Caco-2 (cell line): ENCODE measurements around the gene TMCC1. TPM values are rescaled to one million over a fixed set of nuclear protein-coding genes. Genes with fewer than 3 reads are reported as not detected.

Source experiments
- BruUV-seq: library from RNA; stranded (reverse); fragments of 400-500 nt; replicated peaks from 2 replicates; lab custom pipeline; 2021; lab: Mats Ljungman, UMichigan
- CTCF ChIA-PET: fragments of 300-600 bp; sonication (Branson Sonifier 250); formaldehyde crosslinking; loops from one replicate; lab custom pipeline; 2022; ENCODE audit warnings: antibody characterized with exemption; lab: Charles Lee
- POLR2A ChIA-PET: fragments of 300-600 bp; sonication (Branson Sonifier 250); formaldehyde crosslinking; loops from one replicate; lab custom pipeline; 2022; ENCODE audit warnings: antibody characterized with exemption; lab: Charles Lee
- DNase-seq, 2 experiments: peaks; one replicate each; pipeline versions ENCODE4 v3.0.0 to v3.0.0-alpha.2; 2020 to 2022
- H3K27me3 ChIP-seq: replicated peaks from 2 replicates; pipeline ENCODE4 v1.6.0; 2011; ENCODE audit warnings: low read length; ENCODE audit not compliant: control insufficient read depth, insufficient read depth
- H3K36me3 ChIP-seq: 2 replicates; pipeline ENCODE4 v1.5.1; 2011; ENCODE audit warnings: low read length; ENCODE audit not compliant: control insufficient read depth, insufficient read depth
- H3K4me1 ChIP-seq: fragments of 250-450 bp; sonication (Bioruptor Pico); 2 replicates; pipeline ENCODE4 v1.5.1; 2020; ENCODE audit warnings: mild to moderate bottlenecking
- H3K4me3 ChIP-seq: 2 replicates; pipeline ENCODE4 v1.5.1; 2011; ENCODE audit warnings: low read depth, mild to moderate bottlenecking, control low read depth, low read length
- H3K9me3 ChIP-seq: fragments of 250-450 bp; sonication (Bioruptor Pico); 2 replicates; pipeline ENCODE4 v1.5.1; 2020; ENCODE audit warnings: mild to moderate bottlenecking, moderate library complexity
- H3K27ac Mint-ChIP-seq: one replicate; pipeline ENCODE4 v1.8.0; 2022; ENCODE audit warnings: mixed read lengths; ENCODE audit not compliant: unreplicated experiment
- H3K27me3 Mint-ChIP-seq: one replicate; pipeline ENCODE4 v1.8.0; 2022; ENCODE audit warnings: mixed read lengths; ENCODE audit not compliant: insufficient read depth, unreplicated experiment
- H3K36me3 Mint-ChIP-seq: one replicate; pipeline ENCODE4 v1.8.0; 2022; ENCODE audit warnings: mild to moderate bottlenecking, mixed read lengths; ENCODE audit not compliant: insufficient read depth, unreplicated experiment
- H3K4me1 Mint-ChIP-seq: one replicate; pipeline ENCODE4 v1.8.0; 2022; ENCODE audit warnings: low read depth, mixed read lengths; ENCODE audit not compliant: unreplicated experiment
- H3K4me3 Mint-ChIP-seq: one replicate; pipeline ENCODE4 v1.8.0; 2022; ENCODE audit warnings: mild to moderate bottlenecking, moderate library complexity, mixed read lengths; ENCODE audit not compliant: unreplicated experiment
- H3K9me3 Mint-ChIP-seq: one replicate; pipeline ENCODE4 v1.8.0; 2022; ENCODE audit warnings: mixed read lengths; ENCODE audit not compliant: unreplicated experiment
- intact Hi-C: fragments of 100-400 bp; cut with micrococcal nuclease; formaldehyde crosslinking; loops from one replicate; pipeline ENCODE4 v1.10.0; 2022; ENCODE audit not compliant: unreplicated experiment
- total RNA-seq: library from RNA; stranded (reverse); gene quantifications from 2 replicates; pipeline ENCODE4 v1.2.3, GENCODE V29; 2022
- TF ChIP-seq, protein P1 (sequence below), 2 experiments: fragments of 200-600 bp in 1 of 2; IDR thresholded peaks; 1 replicate in 1 of 2; 2 replicates in 1 of 2; pipeline versions ENCODE4 v1.5.1 to v1.8.0; 2011 to 2022; ENCODE audit warnings: antibody characterized with exemption in 1 of 2, control low read depth in 1 of 2, inconsistent platforms in 1 of 2, low read depth in 1 of 2, low read length in 1 of 2, mild to moderate bottlenecking in 1 of 2, moderate library complexity in 1 of 2; ENCODE audit not compliant: insufficient read depth in 1 of 2, severe bottlenecking in 1 of 2, unreplicated experiment in 1 of 2

Gene TMCC1
- total RNA-seq, 1 experiment from 2014 or later = 27.8 TPM

DNA sequence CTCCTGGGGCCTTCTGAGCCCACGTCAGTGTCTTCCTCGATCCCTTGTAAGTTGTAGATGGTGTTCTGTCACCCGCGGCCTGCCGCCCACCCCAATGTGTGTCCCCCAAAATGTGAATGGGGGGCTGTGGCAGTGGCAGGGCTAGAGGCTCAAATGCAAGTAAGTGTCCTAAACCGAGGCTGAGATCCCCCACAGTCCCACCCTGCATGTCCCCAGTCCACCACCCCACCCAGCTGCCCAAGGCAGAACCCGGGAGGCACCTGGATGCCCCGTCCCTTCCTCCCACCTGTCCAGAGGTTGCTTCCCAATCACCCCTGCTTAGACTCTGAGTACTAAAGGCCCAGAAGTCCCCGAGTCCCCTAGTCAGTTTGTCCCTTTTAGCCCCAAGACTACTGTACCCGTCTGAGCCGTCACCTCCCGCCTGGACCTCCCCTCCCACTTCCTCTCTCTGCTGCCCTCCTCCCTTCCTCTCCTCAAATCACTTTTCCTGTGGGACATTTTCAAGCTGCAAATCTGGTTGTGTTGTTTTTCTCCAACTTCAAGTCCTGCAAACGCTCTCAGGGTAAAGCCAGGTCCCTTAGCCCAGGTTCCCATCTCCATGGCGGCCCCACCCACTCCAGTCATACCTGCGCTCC is 275.2 kb downstream of the TMCC1 start:
- no peak overlapping the region for H3K4me3 ChIP-seq
- no peaks in the 10 kb centered on the region for H3K4me1 ChIP-seq
- Mint-ChIP-seq H3K4me1 (no peaks in the 10 kb centered on the region), H3K36me3 (peaks cover 6% of the 10 kb centered on the region), H3K27ac (no peak overlapping the region), H3K27me3 (no peaks in the 10 kb centered on the region), H3K9me3 (no peaks in the 10 kb centered on the region), H3K4me3 (no peak overlapping the region)
- TF ChIP-seq, protein P1, sequence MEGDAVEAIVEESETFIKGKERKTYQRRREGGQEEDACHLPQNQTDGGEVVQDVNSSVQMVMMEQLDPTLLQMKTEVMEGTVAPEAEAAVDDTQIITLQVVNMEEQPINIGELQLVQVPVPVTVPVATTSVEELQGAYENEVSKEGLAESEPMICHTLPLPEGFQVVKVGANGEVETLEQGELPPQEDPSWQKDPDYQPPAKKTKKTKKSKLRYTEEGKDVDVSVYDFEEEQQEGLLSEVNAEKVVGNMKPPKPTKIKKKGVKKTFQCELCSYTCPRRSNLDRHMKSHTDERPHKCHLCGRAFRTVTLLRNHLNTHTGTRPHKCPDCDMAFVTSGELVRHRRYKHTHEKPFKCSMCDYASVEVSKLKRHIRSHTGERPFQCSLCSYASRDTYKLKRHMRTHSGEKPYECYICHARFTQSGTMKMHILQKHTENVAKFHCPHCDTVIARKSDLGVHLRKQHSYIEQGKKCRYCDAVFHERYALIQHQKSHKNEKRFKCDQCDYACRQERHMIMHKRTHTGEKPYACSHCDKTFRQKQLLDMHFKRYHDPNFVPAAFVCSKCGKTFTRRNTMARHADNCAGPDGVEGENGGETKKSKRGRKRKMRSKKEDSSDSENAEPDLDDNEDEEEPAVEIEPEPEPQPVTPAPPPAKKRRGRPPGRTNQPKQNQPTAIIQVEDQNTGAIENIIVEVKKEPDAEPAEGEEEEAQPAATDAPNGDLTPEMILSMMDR (IDR thresholded peaks at IDR 0.05; ENCODE audit: insufficient read depth in 1 of 2, low read depth in 1 of 2, low read length in 1 of 2, severe bottlenecking in 1 of 2, unreplicated experiment in 1 of 2) = no peak
- no peaks in the 10 kb centered on the region for H3K36me3 ChIP-seq
- BruUV-seq = no TSS peak
- no peaks in the 10 kb centered on the region for H3K27me3 ChIP-seq
- POLR2A ChIA-PET = no interaction called here
- H3K9me3 ChIP-seq = no peaks in the 10 kb centered on the region
- intact Hi-C loops = no loop called here
- DNase-seq = no peak
- CTCF ChIA-PET = no interaction called here

DNA sequence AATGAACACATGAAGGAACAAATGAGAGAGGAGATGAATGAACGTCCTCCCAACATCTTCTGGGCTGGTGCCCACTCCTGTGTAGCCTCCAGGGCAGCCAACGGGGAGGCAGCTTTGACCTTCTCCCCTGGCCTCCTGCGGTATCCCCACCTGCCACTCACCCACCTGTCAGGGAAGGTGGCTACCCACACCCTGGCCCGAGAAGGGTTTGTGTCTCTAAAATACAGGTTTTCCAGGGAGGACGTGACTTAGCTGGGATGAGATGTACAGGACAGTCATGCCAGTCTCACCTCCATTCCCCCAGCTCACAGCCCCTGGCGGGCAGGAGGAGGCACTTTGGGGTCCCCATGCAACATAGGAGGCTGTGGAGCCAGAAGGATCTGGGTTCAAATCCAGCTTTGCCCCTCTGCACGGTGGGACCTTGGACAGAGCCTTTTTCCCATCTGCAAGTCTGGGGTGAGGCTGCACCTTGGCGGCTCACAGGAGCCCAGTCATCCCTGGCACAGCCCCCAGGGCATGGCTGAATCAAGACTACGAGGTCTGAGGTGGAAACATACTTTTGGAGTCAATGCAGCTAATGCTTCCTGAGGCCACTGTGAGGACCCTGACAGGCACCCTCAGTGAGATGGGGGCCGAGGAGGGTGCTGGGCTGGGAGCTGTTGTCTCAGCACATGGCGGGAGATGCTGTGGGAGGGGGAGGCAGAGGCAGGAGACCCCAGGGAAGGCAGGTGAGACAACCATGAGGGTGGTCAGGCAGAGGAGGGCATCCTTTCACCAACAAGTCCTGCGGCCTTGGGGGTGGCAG is 275.9 kb downstream of the TMCC1 start:
- TF ChIP-seq, protein P1 (IDR thresholded peaks at IDR 0.05; ENCODE audit: insufficient read depth in 1 of 2, low read depth in 1 of 2, low read length in 1 of 2, severe bottlenecking in 1 of 2, unreplicated experiment in 1 of 2) = no peak
- H3K4me1 Mint-ChIP-seq = no peaks in the 10 kb centered on the region
- H3K36me3 Mint-ChIP-seq = peaks cover 5% of the 10 kb centered on the region
- no peaks in the 10 kb centered on the region for H3K27me3 ChIP-seq
- no peak overlapping the region for H3K4me3 ChIP-seq
- no TSS peak for BruUV-seq
- ChIA-PET POLR2A (no interaction called here), CTCF (interaction anchor here (0.5 kb wide), 1 partner anchor 9 kb away, joined by 5 read pairs; no protein-coding TSS in a partner anchor)
- DNase-seq = no peak
- H3K27ac Mint-ChIP-seq = no peak overlapping the region
- H3K4me3 Mint-ChIP-seq = no peak overlapping the region
- no peaks in the 10 kb centered on the region for H3K9me3 ChIP-seq
- H3K27me3 Mint-ChIP-seq = no peaks in the 10 kb centered on the region
- no peaks in the 10 kb centered on the region for H3K36me3 ChIP-seq
- H3K9me3 Mint-ChIP-seq = no peaks in the 10 kb centered on the region
- intact Hi-C loops = no loop called here
- peaks cover 3% of the 10 kb centered on the region; the same call in 1 of the 2 replicates for H3K4me1 ChIP-seq

DNA sequence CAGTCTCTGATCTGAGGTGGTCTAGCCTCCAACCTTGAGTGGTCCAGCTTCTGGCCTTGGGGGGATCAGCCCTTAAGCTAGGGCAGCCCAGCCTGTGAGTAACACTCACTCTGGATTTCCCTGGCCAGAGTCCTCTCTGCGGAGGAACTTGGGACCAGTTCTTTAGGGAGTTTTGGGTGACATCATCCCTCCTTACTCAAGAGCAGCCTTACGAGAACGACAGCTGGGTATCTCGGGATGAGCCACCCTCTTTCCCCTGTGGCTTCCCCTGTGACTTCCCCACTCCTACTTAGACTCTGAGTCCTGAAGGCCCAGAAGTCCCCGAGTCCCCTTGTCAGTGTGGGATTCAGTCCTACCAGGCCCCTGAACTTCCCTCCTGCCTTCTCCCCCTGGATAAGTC is 276.8 kb downstream of the TMCC1 start:
- Mint-ChIP-seq H3K4me1 (no peaks in the 10 kb centered on the region), H3K4me3 (no peak overlapping the region), H3K36me3 (no peaks in the 10 kb centered on the region), H3K27ac (no peak overlapping the region), H3K9me3 (no peaks in the 10 kb centered on the region), H3K27me3 (no peaks in the 10 kb centered on the region)
- ChIA-PET POLR2A (no interaction called here), CTCF (no interaction called here)
- no peak overlapping the region for H3K4me3 ChIP-seq
- DNase-seq = no peak
- H3K27me3 ChIP-seq = no peaks in the 10 kb centered on the region
- no TSS peak for BruUV-seq
- no peaks in the 10 kb centered on the region for H3K36me3 ChIP-seq
- TF ChIP-seq, protein P1 (IDR thresholded peaks at IDR 0.05; ENCODE audit: insufficient read depth in 1 of 2, low read depth in 1 of 2, low read length in 1 of 2, severe bottlenecking in 1 of 2, unreplicated experiment in 1 of 2) = no peak
- intact Hi-C loops = no loop called here
- no peaks in the 10 kb centered on the region for H3K9me3 ChIP-seq
- peaks cover 12% of the 10 kb centered on the region for H3K4me1 ChIP-seq
